Sigmoid colon (tissue), 7 donors: ENCODE data around the gene PVALEF. TPM values are rescaled to one million over a fixed set of nuclear protein-coding genes. Genes with fewer than 3 reads are reported as not detected.

Experiments
- DNase-seq: peaks from one replicate; pipeline ENCODE4 v3.0.0-alpha.2; 2019
- H3K27ac ChIP-seq, 4 donors: fragments of 200-600 bp; sonication (generic); one replicate each; pipeline ENCODE4 v1.5.1; 2016 to 2019; ENCODE audit warnings: mild to moderate bottlenecking in 1 of 4
- H3K27me3 ChIP-seq, 3 donors: fragments of 200-600 bp; sonication (generic); one replicate each; pipeline ENCODE4 v1.5.1; 2019; ENCODE audit warnings: mild to moderate bottlenecking in 1 of 3
- H3K36me3 ChIP-seq, 4 donors: fragments of 200-600 bp; sonication (generic); one replicate each; pipeline ENCODE4 v1.5.1; 2016 to 2019
- H3K4me1 ChIP-seq, 4 donors: fragments of 200-600 bp; sonication (generic); one replicate each; pipeline ENCODE4 v1.5.1; 2017 to 2019
- H3K4me3 ChIP-seq, 4 donors: fragments of 200-600 bp; sonication (generic); one replicate each; pipeline ENCODE4 v1.5.1; 2017 to 2019; ENCODE audit warnings: mild to moderate bottlenecking in 2 of 4, moderate library complexity in 1 of 4
- H3K9me3 ChIP-seq, 4 donors: fragments of 200-600 bp in 3 of 4; sonication (generic) in 3 of 4; one replicate each; pipeline versions ENCODE4 v1.5.1 to v1.6.1; 2013 to 2019
- CTCF ChIP-seq, 4 experiments: fragments of 450-650 bp in 3 of 4; fragments of 200-600 bp in 1 of 4; IDR thresholded peaks; one replicate each; pipeline ENCODE4 v1.5.1; 2016 to 2019; ENCODE audit warnings: antibody characterized with exemption in 4 of 4, mild to moderate bottlenecking in 3 of 4, moderate library complexity in 2 of 4
- EP300 ChIP-seq, 4 donors: sonication (generic); formaldehyde crosslinking; IDR thresholded peaks; one replicate each; pipeline ENCODE4 v1.6.1; 2017; ENCODE audit warnings: antibody characterized with exemption in 4 of 4
- POLR2A ChIP-seq, 2 donors: fragments of 450-650 bp; IDR thresholded peaks; one replicate each; pipeline ENCODE4 v1.6.1; 2016; ENCODE audit warnings: antibody characterized with exemption in 2 of 2, mild to moderate bottlenecking in 2 of 2, moderate library complexity in 2 of 2
- POLR2AphosphoS5 ChIP-seq, 4 donors: sonication (generic); formaldehyde crosslinking; IDR thresholded peaks; one replicate each; pipeline ENCODE4 v1.6.1; 2017; ENCODE audit warnings: antibody characterized with exemption in 4 of 4
- WGBS, 2 donors: extraction: QIAGEN DNeasy Blood & Tissue Kit; methylation state at CpG; one replicate each; pipeline ENCODE4 v1.1.7; 2013; 5-methylcytosine and 5-hydroxymethylcytosine counted together
- intact Hi-C: fragments of 100-400 bp; cut with DNase I; formaldehyde crosslinking; loops from one replicate; pipeline ENCODE4 v1.15.1; 2023
- polyA plus RNA-seq, 3 donors: library from polyadenylated mRNA; stranded (reverse); fragments of 200-250 nt; gene quantifications; one replicate each; pipeline ENCODE4 v1.2.3, GENCODE V29; 2013
- total RNA-seq, 4 donors: library from RNA; depleted of rRNA; stranded (reverse); fragments of >200 nt; gene quantifications; one replicate each; pipeline ENCODE4 v1.1.0, GENCODE V29; 2016
- donor health status: healthy with polysubstance abuse.
- donor health status: Bipolar disorder and iron deficiency.
- donor health status: healthy.

Gene PVALEF
- total and polyA plus RNA-seq, 7 donors, result not detected

DNA sequence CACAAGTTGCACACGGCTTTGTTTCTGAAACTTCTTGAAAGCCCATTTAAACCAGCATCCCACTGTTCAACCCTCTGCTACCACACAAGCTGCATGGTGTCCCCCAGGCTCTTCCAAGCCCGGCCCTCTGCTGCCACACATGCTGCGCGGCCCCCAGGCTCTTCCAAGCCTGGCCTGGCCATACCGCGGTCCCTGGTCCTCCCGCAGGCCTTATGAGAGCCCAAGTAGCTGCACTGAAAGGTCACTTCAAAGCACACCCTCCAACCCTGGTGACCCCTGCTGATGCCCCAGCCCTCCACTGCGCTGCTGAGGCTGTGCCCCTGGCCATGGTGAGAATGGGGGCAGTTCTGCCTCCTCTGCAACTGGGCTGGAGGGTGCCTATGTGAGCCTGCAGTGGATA, 25.9 kb upstream of the PVALEF start:
- Histone ChIP-seq H3K9me3 (no peaks in the 10 kb centered on the region), H3K4me3 (no peak overlapping the region), H3K4me1 (peaks cover 0 to 9% (median 9%) of the 10 kb centered on the region in 4 donors), H3K27me3 (no peaks in the 10 kb centered on the region), H3K27ac (no peak overlapping the region), H3K36me3 (no peaks in the 10 kb centered on the region)
- intact Hi-C loops, result no loop called here
- TF ChIP-seq POLR2AphosphoS5 (IDR thresholded peaks at IDR 0.05) (no peak), POLR2A (IDR thresholded peaks at IDR 0.05) (no peak), CTCF (IDR thresholded peaks at IDR 0.05) (no peak), EP300 (IDR thresholded peaks at IDR 0.05) (no peak)
- 90 to 94% methylated on average over 8 of the region's 8 CpGs for WGBS, 2 donors
- no peak for DNase-seq

DNA sequence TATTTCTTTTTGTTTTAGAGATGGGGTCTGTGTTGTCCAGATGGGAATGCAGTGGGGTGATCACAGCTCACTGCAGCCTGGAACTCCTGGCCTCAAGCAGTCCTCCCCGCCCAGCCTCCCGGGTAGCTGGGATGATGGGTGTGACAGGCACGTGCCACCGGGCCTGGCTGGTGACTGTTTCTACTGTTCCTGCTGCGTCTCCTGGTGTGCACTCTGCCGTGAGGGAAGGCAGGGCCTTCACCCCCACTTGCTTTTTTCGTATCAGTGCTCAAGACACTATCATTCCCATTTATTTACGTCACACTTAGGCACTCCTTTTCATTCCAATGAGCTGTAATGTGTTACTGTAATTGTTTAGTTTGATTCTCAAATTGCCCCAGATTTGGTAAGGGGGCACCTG, 25.3 kb upstream of the PVALEF start:
- no peaks in the 10 kb centered on the region for H3K36me3 ChIP-seq
- no peak overlapping the region for H3K4me3 ChIP-seq
- DNase-seq, result no peak
- no peaks in the 10 kb centered on the region for H3K27me3 ChIP-seq
- peaks cover 0 to 9% (median 9%) of the 10 kb centered on the region in 4 donors for H3K4me1 ChIP-seq
- H3K9me3 ChIP-seq, result no peaks in the 10 kb centered on the region
- intact Hi-C loops, result loop anchor here (5.0 to 10.0 kb wide), 2 partner anchors 62 to 465 kb away; no protein-coding TSS in a partner anchor
- no peak overlapping the region for H3K27ac ChIP-seq
- no peak for TF ChIP-seq POLR2A (IDR thresholded peaks at IDR 0.05)
- WGBS, 2 donors, result 26 to 72% methylated on average over 8 of the region's 8 CpGs

DNA sequence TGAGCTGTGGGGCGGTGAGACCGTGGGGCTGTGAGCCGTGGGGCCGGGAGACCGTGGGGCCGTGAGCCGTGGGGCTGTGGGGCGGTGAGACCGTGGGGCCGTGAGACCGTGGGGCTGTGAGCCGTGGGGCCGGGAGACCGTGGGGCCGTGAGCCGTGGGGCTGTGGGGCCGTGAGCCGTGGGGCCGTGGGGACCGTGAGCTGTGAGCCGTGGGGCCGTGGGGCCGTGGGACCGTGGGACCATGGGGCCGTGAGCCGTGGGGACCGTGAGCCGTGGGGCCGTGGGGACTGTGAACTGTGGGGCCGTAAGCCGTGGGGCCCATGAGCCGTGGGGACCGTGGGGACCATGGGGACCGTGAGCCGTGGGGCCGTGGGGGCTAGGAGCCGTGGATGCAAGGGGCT, 24.6 kb upstream of the PVALEF start:
- H3K4me1 ChIP-seq, result peaks cover 0 to 9% (median 9%) of the 10 kb centered on the region in 4 donors
- no peaks in the 10 kb centered on the region for H3K36me3 ChIP-seq
- intact Hi-C loops, result loop anchor here (5.0 to 10.0 kb wide), 2 partner anchors 62 to 464 kb away; no protein-coding TSS in a partner anchor
- 94 to 95% methylated on average over 37 of the region's 37 CpGs for WGBS, 2 donors
- no peaks in the 10 kb centered on the region for H3K27me3 ChIP-seq
- no peak overlapping the region for H3K4me3 ChIP-seq
- TF ChIP-seq EP300 (IDR thresholded peaks at IDR 0.05) (no peak), POLR2AphosphoS5 (IDR thresholded peaks at IDR 0.05) (no peak), CTCF (IDR thresholded peaks at IDR 0.05) (no peak), POLR2A (IDR thresholded peaks at IDR 0.05) (no peak)
- H3K9me3 ChIP-seq, result no peaks in the 10 kb centered on the region
- DNase-seq, result no peak
- H3K27ac ChIP-seq, result no peak overlapping the region

DNA sequence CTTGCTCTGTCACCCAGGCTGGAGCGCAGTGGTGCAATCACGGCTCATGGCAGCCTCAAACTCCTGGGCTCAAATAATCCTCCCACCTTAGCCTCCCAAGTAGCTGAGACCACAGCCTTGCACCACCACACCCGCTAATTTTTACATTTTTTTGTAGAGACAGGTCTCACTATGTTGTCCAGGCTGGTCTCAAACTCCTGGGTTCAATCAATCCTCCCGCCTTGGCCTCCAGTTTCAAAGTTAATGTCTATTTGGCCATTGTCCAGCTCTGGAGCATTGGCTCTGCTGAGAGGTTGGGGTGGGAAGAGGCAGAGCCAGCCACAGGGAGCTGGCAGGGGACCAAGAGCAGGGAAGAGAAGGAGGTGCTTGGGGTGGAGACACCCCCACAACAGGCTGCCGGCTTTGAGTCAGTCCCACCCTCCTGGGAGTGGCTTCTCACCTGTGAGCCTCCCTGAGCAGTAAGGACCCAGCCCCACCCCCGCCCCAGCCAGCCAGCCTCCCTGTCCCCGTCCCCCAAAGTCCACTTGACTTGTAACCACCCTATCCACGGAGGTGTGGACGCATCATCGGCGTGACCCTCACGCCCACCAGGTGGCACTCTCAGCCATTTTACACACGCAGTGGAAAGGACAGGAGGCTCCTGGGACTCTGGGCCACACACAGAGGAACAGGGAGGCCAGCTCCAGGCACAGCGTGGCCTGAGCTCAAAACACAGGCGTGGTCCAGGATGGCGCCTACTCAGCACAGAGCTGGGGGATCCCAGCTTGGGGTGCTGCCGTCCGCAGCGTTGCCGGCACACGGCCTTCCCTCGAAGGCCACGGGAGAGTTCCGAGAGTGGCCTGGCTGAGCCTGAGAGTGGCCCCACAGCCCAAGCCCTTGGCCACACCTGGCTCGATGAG, 22.8 kb upstream of the PVALEF start:
- H3K4me1 ChIP-seq, result peaks cover 0 to 9% (median 9%) of the 10 kb centered on the region in 4 donors
- no peak overlapping the region for H3K27ac ChIP-seq
- no peaks in the 10 kb centered on the region for H3K36me3 ChIP-seq
- H3K4me3 ChIP-seq, result no peak overlapping the region
- intact Hi-C loops, result loop anchor here (1.0 to 10.0 kb wide), 3 partner anchors 60 to 462 kb away; no protein-coding TSS in a partner anchor
- DNase-seq, result peak; percentile 85
- no peaks in the 10 kb centered on the region for H3K9me3 ChIP-seq
- H3K27me3 ChIP-seq, result no peaks in the 10 kb centered on the region
- TF ChIP-seq EP300 (IDR thresholded peaks at IDR 0.05) (no peak), CTCF (IDR thresholded peaks at IDR 0.05) (peak; percentile 12 to 63 (median 32))
- WGBS, 2 donors, result 29 to 43% methylated on average over 25 of the region's 25 CpGs

DNA sequence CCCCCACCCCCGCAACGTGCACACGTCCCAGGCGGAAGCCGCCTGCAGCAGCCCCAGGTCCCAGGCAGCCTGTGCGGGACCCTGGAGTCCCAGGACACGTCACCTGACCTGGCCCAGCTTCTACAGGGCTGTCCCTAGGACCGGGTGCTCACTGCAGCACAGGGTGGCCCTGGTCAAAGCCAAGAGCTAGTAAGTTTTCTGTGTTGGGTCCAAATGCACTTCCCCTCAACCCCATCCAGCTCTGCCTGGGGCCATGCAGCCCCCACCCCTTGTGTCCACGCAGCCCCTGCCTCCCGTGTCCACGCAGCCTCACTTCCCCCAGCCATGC, 22.1 kb upstream of the PVALEF start:
- intact Hi-C loops, result loop anchor here (5.0 to 10.0 kb wide), 2 partner anchors 59 to 462 kb away; no protein-coding TSS in a partner anchor
- Histone ChIP-seq H3K27me3 (no peaks in the 10 kb centered on the region), H3K4me3 (no peak overlapping the region), H3K9me3 (no peaks in the 10 kb centered on the region), H3K4me1 (peaks cover 0 to 9% (median 9%) of the 10 kb centered on the region in 4 donors), H3K27ac (no peak overlapping the region), H3K36me3 (no peaks in the 10 kb centered on the region)
- WGBS, 2 donors, result 65 to 69% methylated on average over 10 to 11 of the region's 11 CpGs
- DNase-seq, result no peak
- TF ChIP-seq POLR2A (IDR thresholded peaks at IDR 0.05) (no peak), CTCF (IDR thresholded peaks at IDR 0.05) (no peak), EP300 (IDR thresholded peaks at IDR 0.05) (no peak), POLR2AphosphoS5 (IDR thresholded peaks at IDR 0.05) (no peak)
